Ishikawa (cell line): ENCODE results near the gene NR6A1.

Experiments
- CEBPB ChIP-seq: IDR thresholded peaks from 2 replicates; pipeline ENCODE4 v1.6.1; 2012
- CREB1 ChIP-seq: IDR thresholded peaks from 2 replicates; pipeline ENCODE4 v1.6.1; 2012; ENCODE audit warnings: low read depth
- EP300 ChIP-seq: IDR thresholded peaks from 2 replicates; pipeline ENCODE4 v1.6.1; 2012; ENCODE audit warnings: borderline replicate concordance
- FOXM1 ChIP-seq: IDR thresholded peaks from 2 replicates; pipeline ENCODE4 v1.6.1; 2012; ENCODE audit warnings: low read depth, borderline replicate concordance
- NFIC ChIP-seq: IDR thresholded peaks from 2 replicates; pipeline ENCODE4 v1.6.1; 2012
- TAF1 ChIP-seq: IDR thresholded peaks from 2 replicates; pipeline ENCODE4 v1.6.1; 2012; ENCODE audit warnings: low read depth, mild to moderate bottlenecking
- TCF12 ChIP-seq: IDR thresholded peaks from 2 replicates; pipeline ENCODE4 v1.6.1; 2012; ENCODE audit warnings: low read depth
- ZBTB7A ChIP-seq: IDR thresholded peaks from 2 replicates; pipeline ENCODE4 v1.6.1; 2012; ENCODE audit warnings: low read depth
- TF ChIP-seq, protein P1 (sequence below): IDR thresholded peaks from 2 replicates; pipeline ENCODE4 v1.6.1; 2012; ENCODE audit warnings: low read depth, mild to moderate bottlenecking
- TF ChIP-seq, protein P2 (sequence below): IDR thresholded peaks from 2 replicates; pipeline ENCODE4 v1.6.1; 2012
- TF ChIP-seq, protein P3 (sequence below): IDR thresholded peaks from 2 replicates; pipeline ENCODE4 v1.6.1; 2012

DNA sequence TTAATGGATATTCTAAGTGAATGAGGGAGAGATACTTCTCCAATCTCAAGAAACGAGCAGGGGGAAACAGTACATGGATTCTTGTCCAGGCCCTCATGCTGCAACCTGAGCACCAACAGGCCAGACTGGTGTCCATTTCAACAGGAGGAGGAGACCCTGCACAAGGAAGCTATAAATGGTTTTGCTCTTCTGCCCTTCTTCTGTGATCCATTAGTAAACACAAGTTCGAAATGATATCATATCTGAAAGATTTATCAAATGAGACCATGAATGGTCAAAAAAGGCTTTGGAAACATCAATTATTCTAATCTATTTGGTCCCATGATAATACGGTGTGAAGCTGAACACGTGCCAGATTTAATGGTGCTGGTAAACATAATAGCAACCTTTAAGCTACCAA, 109.8 kb downstream of the NR6A1 start:
- no peak for TF ChIP-seq TAF1
- TF ChIP-seq TCF12, result no peak
- no peak for TF ChIP-seq EP300
- TF ChIP-seq, protein P1, sequence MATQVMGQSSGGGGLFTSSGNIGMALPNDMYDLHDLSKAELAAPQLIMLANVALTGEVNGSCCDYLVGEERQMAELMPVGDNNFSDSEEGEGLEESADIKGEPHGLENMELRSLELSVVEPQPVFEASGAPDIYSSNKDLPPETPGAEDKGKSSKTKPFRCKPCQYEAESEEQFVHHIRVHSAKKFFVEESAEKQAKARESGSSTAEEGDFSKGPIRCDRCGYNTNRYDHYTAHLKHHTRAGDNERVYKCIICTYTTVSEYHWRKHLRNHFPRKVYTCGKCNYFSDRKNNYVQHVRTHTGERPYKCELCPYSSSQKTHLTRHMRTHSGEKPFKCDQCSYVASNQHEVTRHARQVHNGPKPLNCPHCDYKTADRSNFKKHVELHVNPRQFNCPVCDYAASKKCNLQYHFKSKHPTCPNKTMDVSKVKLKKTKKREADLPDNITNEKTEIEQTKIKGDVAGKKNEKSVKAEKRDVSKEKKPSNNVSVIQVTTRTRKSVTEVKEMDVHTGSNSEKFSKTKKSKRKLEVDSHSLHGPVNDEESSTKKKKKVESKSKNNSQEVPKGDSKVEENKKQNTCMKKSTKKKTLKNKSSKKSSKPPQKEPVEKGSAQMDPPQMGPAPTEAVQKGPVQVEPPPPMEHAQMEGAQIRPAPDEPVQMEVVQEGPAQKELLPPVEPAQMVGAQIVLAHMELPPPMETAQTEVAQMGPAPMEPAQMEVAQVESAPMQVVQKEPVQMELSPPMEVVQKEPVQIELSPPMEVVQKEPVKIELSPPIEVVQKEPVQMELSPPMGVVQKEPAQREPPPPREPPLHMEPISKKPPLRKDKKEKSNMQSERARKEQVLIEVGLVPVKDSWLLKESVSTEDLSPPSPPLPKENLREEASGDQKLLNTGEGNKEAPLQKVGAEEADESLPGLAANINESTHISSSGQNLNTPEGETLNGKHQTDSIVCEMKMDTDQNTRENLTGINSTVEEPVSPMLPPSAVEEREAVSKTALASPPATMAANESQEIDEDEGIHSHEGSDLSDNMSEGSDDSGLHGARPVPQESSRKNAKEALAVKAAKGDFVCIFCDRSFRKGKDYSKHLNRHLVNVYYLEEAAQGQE, result no peak
- TF ChIP-seq NFIC, result no peak
- TF ChIP-seq, protein P2, sequence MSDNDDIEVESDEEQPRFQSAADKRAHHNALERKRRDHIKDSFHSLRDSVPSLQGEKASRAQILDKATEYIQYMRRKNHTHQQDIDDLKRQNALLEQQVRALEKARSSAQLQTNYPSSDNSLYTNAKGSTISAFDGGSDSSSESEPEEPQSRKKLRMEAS, result no peak
- TF ChIP-seq CREB1, result no peak
- TF ChIP-seq CEBPB, result no peak
- TF ChIP-seq, protein P3, sequence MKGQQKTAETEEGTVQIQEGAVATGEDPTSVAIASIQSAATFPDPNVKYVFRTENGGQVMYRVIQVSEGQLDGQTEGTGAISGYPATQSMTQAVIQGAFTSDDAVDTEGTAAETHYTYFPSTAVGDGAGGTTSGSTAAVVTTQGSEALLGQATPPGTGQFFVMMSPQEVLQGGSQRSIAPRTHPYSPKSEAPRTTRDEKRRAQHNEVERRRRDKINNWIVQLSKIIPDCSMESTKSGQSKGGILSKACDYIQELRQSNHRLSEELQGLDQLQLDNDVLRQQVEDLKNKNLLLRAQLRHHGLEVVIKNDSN, result no peak
- TF ChIP-seq ZBTB7A, result no peak
- TF ChIP-seq FOXM1, result no peak
